Hematopoietic multipotent progenitor cell (in vitro differentiated cells): Measurements from ENCODE around the gene SLC10A6. TPM values are rescaled to one million over a fixed set of nuclear protein-coding genes. Genes with fewer than 3 reads are reported as not detected.

Experiments used
- DNase-seq, 3 donors: peaks; one replicate each; pipeline ENCODE4 v3.0.0-alpha.2; 2011 to 2015; ENCODE audit warnings: low read depth in 2 of 3, low spot score in 2 of 3
- total RNA-seq: library from RNA; depleted of rRNA; stranded (reverse); fragments of >200 nt; gene quantifications from one replicate; pipeline ENCODE4 v1.2.3, GENCODE V29; 2012

SLC10A6 gene
- total RNA-seq, 1 donor, result under 0.01 TPM

DNA sequence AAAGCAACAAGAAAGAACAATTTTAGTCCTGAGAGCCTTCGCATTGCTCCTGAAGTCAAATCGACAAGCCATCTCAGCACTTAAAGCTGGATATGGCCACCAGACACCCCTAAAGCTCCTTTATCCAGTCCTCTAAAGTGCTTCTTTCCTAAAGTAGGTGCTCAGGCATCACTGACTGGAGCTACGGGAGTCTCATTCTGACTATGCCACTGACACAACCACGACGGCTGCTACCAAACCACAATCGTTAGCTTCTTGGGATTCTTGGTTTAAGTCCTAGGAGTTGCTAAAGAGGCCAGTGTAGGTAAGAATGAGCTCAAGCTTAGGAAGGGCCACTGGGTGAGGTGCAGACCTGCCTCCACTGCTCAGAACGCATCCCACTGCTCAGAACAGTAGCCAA lies 1.0 kb downstream of the SLC10A6 start:
- no peak for DNase-seq

DNA sequence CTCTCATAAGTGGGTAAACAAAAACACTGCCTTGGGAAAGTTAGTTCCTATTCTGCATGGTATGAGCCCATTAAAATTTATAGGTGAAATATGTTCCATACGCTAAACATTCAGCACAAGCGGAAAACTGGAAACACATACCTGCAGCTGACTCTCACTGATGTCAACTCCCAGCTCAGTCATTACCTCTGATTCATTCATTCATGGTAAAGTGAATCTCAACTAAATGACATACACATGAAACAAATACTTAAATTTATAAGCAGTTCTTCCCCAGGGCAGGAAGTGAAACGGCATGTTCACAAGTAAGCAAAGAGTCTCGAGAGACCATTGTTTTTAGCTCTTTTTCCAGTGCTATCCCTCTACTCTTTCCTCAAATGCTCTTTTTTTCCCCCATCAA lies 1.6 kb downstream of the SLC10A6 start:
- DNase-seq, result no peak

DNA sequence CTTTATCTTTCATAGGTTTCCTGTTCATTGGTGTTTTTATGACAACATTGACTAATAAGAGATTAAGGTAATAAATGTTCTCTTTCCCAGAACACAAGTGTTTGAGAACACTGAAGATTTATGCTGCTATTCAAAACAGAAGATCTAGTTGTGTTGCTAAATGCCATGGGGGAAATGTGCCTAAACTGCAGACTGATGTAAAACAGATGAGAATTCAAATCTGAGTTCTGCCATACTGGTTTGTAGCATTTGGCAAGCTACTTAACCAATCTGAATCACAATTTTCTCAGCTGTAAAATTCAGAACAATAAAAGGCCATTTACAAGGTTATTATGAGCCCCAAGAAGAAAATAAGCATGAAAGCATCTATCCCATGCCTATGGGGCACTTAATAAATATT lies 2.3 kb downstream of the SLC10A6 start:
- no peak for DNase-seq

DNA sequence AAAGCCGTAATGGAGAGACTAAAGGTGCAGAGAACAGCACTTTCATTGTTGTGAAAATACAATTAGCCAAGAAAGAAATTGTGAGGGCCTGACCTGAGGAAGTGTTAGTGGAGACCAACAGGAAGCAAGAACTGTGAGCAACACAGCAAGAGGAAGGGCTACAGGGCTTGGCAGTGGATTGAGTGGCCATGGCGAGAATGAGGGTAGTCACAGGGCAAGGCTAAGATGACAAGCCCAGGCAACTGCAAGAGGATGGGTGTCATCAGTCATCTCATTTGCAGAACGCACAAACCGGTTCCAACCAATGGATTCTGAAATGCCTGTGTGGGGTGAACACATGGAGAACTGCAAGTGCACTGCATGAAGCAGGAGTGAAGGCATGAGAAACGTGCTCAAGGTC lies 3.6 kb downstream of the SLC10A6 start:
- DNase-seq, result no peak

DNA sequence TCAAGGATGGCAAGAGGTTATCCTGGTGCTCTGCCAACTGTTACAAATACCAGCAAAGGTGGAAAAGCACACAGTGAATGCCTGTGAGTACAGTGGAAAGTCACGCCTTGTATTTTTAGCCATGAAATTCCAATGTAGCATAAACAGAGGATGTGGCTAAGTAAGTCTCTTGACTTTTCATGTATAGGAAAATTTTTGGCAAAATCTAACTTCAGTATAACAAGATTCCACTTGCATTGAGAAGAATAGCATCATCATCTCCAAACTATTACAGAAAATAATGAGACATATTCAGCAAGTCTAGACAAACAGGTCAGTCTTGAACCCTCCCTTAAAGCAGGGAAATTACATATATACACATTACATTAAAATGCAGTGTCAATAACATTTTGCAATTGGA lies 7.9 kb downstream of the SLC10A6 start:
- no peak for DNase-seq

DNA sequence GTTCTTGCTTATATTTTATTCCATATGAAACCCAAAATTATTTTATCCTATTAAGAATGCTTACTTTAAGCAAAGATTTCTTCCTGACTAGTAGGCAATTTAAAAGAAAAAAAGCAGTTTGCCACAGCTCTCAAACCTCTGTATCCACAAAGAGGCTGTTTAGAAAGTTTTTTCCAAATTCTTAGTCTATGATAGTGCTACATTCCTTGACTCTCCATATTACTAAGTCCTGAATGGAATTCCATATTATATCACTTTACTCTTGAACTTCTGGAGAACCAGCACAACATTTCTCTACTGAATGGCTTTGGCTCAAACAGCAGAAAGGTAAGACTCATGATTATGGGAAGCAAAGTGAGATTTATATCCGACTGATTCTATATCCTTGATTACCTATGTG lies 8.3 kb downstream of the SLC10A6 start:
- DNase-seq, result no peak

DNA sequence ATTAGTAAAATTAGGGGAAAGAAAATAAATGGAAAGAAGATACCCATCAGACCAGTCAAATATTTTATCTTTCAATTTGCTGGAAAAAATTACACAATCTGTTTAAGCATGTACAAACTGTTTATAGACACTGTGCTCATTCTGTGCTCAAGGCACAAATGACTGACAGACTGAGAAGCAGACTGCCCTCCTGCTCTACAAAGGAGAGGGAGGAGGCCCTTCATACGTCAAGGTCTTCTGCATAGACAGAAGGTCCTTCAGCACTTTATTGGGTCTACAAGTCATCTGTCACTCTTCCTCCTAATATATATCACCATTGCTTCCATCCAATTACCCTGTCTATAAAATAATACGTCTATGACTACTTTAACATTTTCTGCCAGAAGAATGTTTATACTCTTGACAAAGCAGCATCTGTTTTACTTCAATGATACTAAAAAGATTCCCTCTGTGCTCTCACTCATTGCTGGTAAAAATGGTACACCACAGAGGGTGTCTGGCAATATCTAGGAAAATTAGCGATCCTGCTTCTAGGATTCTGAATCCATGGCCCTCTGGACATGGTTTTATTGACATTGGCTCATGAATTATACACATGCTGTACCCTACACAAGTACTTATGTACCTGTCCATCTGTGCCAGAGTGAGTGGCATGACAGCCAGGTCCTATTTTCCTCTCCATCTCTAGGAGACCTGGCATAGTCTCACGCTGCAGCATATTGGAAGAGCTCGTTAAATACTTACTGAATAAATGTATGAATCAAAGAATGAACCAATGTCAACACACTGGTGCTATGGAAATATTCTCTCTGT lies 11.3 kb downstream of the SLC10A6 start:
- no peak for DNase-seq

DNA sequence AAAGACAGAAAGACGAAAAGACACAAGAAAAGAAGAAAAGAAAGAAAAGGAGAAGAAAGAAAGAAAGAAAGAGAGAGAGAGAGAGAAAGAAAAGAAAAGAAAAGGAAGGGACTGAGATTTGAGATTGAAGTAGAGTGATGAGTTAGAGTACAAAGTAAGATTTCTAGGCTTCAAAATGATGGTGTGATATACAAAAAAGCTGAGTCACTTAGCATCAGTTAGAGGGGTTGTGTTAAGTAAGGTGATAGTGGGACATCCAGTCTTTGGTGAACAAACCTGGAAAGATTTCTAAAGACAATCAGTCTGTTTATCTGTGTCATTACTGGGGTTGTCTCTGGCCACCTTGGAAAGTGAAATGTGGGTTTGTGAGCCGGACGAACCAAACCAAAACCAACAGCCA lies 13.5 kb downstream of the SLC10A6 start:
- DNase-seq, result no peak

DNA sequence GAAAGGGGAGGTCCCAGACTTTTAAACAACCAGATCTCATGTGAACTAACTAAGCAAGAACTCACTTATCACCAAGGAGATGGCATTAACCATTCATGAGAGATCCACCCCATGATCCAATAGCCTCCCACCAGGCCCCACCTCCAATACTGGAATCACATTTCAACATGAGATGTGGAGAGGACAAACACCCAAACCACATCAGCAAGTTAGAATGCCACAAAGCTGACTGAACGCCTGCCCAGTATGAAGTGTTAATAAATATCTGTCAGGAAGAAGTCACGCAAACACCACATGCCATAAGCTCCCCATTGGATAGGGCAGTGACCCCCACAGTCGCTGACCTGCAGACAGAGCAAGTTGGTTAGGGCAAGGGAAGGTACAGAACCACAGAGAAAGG lies 14.3 kb downstream of the SLC10A6 start:
- DNase-seq, result no peak

DNA sequence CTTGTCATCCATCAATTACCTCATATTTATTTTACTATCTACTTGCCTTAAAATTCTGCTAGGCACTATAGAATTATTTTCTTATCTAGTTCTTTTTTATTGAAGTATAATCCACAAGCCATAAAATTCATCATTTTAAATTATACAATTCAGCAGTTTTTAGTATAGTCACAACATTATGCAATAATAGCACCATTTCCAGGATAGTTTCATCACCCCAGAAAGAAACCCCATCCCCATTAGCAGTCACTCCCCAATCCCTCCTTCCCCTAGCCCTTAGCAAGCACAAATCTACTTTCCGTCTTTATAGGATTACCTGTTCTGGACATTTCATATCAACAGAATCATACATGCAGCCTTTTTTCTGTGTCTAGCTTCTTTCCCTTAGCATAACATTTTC lies 15.6 kb downstream of the SLC10A6 start:
- no peak for DNase-seq

DNA sequence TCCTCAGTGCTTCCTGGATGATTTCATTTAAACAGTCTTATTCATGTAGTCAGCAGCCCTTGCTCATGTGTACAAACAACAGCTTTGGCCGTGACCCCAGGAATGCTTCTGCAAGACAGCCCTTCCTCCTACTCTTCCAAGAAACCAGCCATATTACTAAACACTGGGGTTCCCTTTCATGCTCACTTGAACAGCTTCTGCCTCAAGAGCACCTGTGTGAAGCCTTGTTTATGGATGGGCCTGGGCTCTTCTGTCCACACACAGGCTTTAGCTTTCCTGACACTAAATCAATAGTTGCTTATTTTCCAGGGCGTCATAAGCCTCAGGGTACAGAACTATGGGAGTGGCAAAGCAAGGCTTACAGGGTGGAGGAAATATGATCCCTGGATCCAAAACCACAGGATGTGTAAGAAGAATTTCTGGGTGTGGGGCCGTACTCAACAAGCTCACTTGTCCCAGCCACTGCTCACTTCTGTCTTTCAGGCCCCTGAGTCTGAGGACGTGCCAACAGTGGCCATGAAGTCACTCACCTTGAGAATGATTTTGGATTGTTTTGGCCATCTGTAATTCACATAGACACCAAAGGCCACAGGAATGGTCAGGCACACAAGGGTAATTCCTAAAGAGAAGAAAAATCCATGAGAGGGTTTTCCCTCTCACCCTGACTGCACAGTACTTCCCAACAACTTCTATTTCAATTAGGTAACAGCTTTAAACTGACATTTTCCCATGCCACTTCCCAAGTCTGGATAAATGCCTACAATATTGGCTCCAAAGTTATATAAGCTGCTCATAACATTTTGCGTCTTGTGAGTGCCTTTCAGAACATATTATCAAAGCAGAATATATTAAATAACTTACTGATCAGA lies 17.7 kb downstream of the SLC10A6 start:
- DNase-seq, result no peak

DNA sequence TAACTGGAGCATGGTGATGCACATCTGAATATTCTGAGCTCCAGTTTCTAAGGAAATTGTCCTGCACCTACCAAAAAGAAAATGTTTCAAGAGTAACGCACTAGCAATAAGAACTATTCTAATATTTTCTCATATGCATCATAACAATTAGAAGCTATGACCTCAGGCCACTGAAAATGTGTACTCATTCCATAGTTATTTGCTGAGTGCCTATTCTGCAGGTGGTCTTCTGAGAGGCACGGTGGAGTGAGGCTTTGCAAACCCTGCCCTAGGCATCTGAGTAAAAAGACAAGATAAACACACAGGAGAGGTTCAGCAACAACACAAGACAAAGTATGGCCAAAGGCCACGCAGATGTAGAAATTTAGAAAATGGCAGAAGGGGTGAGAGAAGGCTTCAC lies 23.7 kb downstream of the SLC10A6 start:
- DNase-seq, result no peak

DNA sequence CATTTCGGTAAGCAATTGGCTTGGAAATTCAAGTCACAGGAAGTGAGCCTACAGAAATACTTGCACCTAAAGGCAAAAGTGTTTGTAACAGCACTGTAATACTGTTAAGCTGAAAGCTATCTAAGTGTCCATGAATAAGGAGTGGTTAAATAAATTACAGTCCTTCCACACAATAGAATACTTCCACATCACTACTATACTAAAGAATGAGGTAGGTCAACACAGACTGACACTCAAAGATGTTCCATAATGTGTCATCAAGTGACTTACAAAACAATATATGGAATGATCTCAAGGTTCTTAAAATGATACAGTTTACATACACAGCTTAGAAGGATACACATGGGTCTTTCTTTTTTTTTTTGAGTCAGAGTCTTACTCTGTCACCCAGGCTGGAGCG lies 27.0 kb downstream of the SLC10A6 start:
- no peak for DNase-seq

DNA sequence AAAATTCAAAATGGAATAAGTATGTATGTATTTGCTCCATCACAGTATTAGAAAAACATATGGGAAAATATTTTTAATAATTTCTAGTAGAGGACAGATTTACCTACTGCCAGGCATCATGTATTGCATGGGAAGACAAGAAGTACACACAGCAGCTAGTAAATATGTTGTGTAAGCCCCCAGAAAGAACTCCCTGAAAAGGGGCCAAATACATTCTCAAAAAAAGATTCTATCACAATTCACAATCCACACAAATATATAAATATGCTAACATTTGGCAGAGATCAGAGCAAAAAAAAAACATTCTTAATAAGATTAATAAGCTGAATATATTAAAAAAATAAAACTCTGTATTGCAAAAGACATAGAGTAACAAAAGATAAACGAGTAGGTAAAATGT lies 28.0 kb downstream of the SLC10A6 start:
- no peak for DNase-seq

DNA sequence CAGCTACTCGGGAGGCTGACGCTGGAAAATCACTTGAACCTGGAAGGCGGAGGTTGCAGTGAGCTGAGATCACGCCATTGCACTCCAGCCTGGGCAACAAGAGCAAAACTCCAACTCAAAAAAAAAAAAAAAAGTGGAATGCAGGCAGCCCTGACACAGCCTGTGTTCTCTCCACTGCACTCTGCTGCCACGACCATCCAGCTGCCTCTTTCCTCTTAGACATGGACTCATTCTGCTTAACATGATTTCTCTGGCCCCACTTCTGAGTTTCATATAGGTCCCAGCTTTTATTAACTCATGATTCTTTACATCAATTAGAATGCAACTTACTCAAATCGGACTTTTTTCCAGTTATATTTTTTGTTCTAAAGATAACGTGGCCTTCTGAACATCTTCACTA lies 29.6 kb downstream of the SLC10A6 start:
- no peak for DNase-seq

DNA sequence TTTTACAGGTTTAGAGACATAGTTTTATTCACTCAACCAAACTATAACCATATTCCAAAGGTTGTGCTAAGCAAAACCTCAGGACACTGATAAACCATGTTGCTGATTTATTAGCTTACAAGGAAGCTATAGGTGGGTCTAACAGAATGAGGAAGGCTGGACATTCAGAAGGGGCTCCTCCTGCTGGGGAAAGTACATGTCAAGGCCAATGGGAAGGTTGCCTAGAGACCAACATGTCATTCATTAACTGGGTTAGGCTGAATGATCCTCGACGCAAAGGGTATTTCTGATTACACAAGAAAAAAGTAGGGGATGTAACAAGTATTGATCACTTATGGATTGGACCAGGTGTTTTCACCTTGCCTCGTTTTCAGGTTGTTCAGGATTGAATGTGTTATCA lies 30.3 kb downstream of the SLC10A6 start:
- no peak for DNase-seq

DNA sequence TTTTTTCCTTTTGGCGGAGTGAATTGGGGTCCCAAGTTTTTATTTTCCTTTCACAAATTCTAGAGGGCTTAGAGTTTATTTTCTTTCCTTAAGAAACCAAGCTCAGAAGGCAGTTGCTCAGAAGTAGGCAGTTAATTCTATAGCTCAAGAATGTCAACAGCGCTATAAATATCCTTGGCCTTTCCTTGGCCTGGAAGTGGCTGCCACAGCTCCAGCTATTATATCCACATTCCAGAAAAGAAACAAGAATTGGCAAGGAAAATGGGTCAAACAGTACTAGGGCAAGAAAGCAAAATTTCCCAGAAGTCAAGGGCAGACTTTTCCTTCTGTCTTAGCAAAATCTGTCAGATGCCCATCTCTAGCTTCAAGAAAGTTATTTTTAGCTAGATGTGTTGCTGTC lies 31.0 kb downstream of the SLC10A6 start:
- no peak for DNase-seq

DNA sequence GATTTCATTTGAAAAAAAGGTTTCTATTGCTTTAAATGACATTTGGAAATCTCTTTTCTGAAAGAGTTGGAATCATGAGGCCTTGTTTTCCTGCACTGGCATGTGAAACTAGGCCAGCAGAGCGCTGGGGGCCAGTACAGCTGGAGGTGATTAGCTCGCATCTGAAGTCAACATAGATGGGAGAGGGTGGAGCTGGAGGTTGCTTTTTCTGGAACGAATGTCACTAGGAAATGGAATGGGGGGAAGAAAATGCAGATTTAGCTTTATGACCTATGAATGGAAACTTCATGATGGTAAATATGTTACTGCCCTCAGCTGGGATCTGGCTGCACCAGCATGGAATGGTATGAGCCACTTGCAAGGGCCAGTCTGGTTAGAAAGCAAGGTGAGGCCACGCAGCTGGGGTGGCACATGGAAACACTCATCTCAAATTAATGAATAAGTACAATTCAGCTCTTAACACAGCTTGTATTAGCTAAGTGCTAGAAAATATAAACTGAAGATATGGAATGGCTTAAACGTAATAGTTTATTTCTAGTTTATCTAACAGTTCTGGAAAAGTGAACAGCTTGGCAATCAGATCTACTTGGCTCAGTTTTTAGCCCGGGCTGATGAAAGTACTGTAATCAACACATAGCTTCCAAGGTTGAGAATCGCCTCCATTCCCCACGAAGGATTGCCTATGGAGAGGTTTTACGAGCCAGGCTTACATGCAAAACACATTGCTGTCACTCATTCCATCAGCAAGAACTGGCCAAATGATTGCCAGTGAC lies 32.5 kb downstream of the SLC10A6 start:
- DNase-seq, result no peak

DNA sequence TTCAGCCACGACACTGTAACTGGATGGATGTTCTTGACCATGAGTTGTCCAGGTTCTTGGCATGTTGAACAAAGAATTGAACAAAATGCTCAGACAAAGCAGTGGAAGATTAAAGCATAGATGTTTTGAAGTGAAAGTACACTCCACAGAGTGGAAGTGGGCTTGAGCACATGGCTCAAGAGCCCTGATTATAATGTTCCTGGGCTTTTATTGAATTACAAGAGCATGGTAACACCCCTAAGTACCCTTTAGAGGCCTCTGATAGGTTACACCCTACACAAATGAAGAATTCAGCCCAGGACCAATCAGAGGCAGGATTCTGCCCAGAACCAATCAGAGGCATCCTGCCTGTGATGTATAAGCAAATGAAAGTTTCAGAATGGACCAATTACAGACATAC lies 33.5 kb downstream of the SLC10A6 start:
- DNase-seq, result no peak

DNA sequence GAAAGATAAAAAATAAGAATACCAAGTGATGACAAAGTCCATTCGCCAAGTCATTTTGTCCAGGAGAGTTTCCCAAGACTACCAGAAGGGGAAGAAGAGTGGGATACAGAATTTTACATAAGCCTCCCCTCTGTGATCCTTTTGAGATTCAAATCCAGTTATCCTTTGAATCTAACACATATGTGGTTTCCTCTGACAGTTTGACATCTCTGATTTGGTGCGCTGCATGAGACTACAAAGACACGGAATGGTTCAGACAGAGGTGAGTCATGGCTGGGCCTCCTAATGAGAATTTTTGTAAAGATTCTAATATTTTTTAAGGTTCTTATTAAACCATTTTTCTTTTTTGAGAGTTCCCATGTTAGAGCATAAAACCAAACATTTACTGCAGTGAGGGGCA lies 38.3 kb downstream of the SLC10A6 start:
- DNase-seq, result no peak

DNA sequence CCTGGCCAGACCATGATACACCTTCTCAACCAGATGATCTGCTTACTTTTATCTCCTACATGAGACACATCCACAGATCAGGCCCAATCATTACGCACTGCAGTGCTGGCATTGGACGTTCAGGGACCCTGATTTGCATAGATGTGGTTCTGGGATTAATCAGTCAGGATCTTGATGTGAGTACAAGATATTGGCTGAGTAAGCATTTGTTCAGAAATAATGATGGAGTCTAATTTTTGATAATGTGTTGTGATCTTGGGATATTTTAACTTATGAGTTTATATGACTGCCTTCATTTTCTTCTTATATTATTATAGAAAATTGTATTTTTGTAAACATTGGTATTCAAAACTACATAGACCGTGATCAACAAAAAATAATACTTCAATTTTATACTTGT lies 39.4 kb downstream of the SLC10A6 start:
- no peak for DNase-seq
